DMS 273 (cell line): ENCODE results near the gene CNTNAP2.
A peak's percentile ranks its signal among the peaks of the same experiment; 100 is the strongest.

Experiments
- DNase-seq: peaks from one replicate; lab custom pipeline; 2025; ENCODE audit not compliant: unreplicated experiment; lab: John Stamatoyannopoulos, UW

The CNTNAP2 gene

GRCh38 chr7:148155000-148155399 lies 2038.4 kb downstream of the CNTNAP2 start:
- no peak for DNase-seq

- no peak for DNase-seq
These were observed 2039.2 kb downstream of the CNTNAP2 start for GRCh38 chr7:148155826-148156225.

- no peak for DNase-seq
These were observed 2039.6 kb downstream of the CNTNAP2 start for GRCh38 chr7:148156233-148156632.

- no peak for DNase-seq
These were observed 2042.7 kb downstream of the CNTNAP2 start for GRCh38 chr7:148159331-148159730.

- no peak for DNase-seq
These were observed 2045.2 kb downstream of the CNTNAP2 start for GRCh38 chr7:148161776-148162175.

- no peak for DNase-seq
These were observed 2046.2 kb downstream of the CNTNAP2 start for GRCh38 chr7:148162808-148163207.

GRCh38 chr7:148163246-148163645 lies 2046.6 kb downstream of the CNTNAP2 start:
- no peak for DNase-seq

GRCh38 chr7:148172920-148173319 lies 2056.3 kb downstream of the CNTNAP2 start:
- DNase-seq: no peak

GRCh38 chr7:148173369-148173768 lies 2056.8 kb downstream of the CNTNAP2 start:
- no peak for DNase-seq

GRCh38 chr7:148174376-148174775 lies 2057.8 kb downstream of the CNTNAP2 start:
- DNase-seq: no peak

- DNase-seq: no peak
These were observed 2058.9 kb downstream of the CNTNAP2 start for GRCh38 chr7:148175512-148175911.

GRCh38 chr7:148177972-148178371 lies 2061.4 kb downstream of the CNTNAP2 start:
- DNase-seq: no peak

- DNase-seq: no peak
These were observed 2063.5 kb downstream of the CNTNAP2 start for GRCh38 chr7:148180075-148180474.

GRCh38 chr7:148182264-148182663 lies 2065.7 kb downstream of the CNTNAP2 start:
- no peak for DNase-seq

- DNase-seq: no peak
These were observed 2068.4 kb downstream of the CNTNAP2 start for GRCh38 chr7:148185041-148185440.

- DNase-seq: no peak
These were observed 2070.9 kb downstream of the CNTNAP2 start for GRCh38 chr7:148187471-148187870.

- peak; percentile 51 for DNase-seq
These were observed 2074.9 kb downstream of the CNTNAP2 start for GRCh38 chr7:148191391-148192065.

- DNase-seq: no peak
These were observed 2075.9 kb downstream of the CNTNAP2 start for GRCh38 chr7:148192491-148192890.

- no peak for DNase-seq
These were observed 2085.4 kb downstream of the CNTNAP2 start for GRCh38 chr7:148201992-148202391.

GRCh38 chr7:148204639-148205304 lies 2088.2 kb downstream of the CNTNAP2 start:
- no peak for DNase-seq

- no peak for DNase-seq
These were observed 2093.1 kb downstream of the CNTNAP2 start for GRCh38 chr7:148209643-148210190.

GRCh38 chr7:148210804-148211325 lies 2094.3 kb downstream of the CNTNAP2 start:
- no peak for DNase-seq
